Prostate gland (tissue), 2 donors: Measurements from ENCODE around the gene FHDC1.

ENCODE experiments used
- CTCF ChIP-seq, 4 experiments: fragments of 200-600 bp in 2 of 4; fragments of 450-650 bp in 2 of 4; sonication (generic) in 2 of 4; IDR thresholded peaks; 1 replicate in 3 of 4; 2 replicates in 1 of 4; pipeline ENCODE4 v1.5.1; 2016 to 2019; ENCODE audit warnings: antibody characterized with exemption in 4 of 4, mild to moderate bottlenecking in 2 of 4, moderate library complexity in 2 of 4
- POLR2A ChIP-seq: fragments of 450-650 bp; IDR thresholded peaks from one replicate; pipeline ENCODE4 v1.6.1; 2016; ENCODE audit warnings: antibody characterized with exemption, mild to moderate bottlenecking

- TF ChIP-seq CTCF (IDR thresholded peaks at IDR 0.05) (no peak), POLR2A (no peak)
These were observed 74.0 kb downstream of the FHDC1 start for GRCh38 chr4:153010146-153010545.
